ENCODE results near the gene SUGCT.
A peak's percentile ranks its signal among the peaks of the same experiment; 100 is the strongest.

Gene SUGCT

DNA sequence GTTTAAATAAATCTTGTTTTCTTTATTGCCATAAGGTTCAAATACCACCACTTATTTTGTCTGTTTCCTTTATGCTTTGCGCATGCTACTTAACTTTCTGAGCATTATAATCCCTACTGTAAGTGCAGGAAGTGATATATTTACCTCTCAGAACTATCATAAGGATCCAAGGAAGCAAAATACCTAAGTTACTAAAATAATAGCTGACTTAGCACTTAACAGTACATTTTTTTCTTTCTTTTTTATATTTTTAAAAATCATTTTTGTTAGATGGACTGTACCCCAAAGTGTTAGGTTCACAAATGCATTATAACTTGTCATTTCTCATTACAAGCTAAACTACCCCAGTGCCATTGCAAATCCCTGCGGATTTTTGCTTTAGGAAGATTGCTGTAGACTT, 663.8 kb downstream of the SUGCT start:
- no peak for DNase-seq (ENCODE audit: low read depth)
- TF ChIP-seq, protein P1, sequence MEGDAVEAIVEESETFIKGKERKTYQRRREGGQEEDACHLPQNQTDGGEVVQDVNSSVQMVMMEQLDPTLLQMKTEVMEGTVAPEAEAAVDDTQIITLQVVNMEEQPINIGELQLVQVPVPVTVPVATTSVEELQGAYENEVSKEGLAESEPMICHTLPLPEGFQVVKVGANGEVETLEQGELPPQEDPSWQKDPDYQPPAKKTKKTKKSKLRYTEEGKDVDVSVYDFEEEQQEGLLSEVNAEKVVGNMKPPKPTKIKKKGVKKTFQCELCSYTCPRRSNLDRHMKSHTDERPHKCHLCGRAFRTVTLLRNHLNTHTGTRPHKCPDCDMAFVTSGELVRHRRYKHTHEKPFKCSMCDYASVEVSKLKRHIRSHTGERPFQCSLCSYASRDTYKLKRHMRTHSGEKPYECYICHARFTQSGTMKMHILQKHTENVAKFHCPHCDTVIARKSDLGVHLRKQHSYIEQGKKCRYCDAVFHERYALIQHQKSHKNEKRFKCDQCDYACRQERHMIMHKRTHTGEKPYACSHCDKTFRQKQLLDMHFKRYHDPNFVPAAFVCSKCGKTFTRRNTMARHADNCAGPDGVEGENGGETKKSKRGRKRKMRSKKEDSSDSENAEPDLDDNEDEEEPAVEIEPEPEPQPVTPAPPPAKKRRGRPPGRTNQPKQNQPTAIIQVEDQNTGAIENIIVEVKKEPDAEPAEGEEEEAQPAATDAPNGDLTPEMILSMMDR (conservative IDR thresholded peaks at IDR 0.05; ENCODE audit: low read depth, low read length), result no peak
- no peak overlapping the region for H3K4me3 ChIP-seq (ENCODE audit: low read length)

DNA sequence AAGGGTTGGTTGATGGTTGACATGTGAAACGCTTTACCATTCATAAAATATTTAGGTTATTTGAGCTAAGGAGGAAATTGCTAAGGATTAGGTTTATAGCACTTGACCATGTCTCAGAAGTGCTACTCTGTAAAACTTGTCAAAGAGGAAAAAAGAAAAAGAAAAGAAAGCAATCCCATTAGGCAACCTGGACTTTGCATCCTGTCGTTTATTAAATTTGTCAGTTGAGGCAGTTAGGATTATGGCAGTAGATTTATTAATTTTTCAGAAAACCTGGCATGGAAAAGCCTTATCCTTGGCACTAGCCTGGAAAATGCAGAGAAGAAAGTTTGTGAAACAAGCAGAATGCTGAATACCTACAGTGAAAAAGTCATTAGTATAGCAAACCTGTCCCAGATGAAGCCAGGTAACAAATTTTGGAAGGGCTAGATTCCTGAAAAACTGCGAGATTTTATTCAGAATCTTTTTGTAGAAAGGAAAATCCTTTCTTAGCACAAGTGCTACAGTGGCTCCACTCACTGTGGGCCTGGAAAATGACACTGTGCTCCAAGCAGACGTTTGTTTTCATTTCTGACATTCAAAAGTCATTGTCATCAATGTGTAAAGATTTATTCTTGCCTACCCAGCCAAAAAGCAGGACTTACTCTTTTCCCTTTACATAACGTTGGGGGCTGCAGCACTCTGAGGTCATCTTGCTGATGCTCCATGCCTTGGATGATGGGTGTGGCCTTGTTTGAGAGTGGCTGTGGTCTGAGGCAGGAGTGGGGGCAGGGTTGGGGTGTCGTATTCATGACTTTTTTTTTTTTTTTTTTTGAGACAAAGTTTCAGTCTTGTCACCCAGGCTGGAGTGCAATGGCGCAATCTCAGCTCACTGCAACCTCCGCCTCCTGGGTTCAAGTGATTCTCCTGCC, 664.9 kb downstream of the SUGCT start:
- no peak overlapping the region for H3K4me3 ChIP-seq (ENCODE audit: low read length)
- DNase-seq (ENCODE audit: low read depth), result peak; percentile 53
- TF ChIP-seq, protein P1 (conservative IDR thresholded peaks at IDR 0.05; ENCODE audit: low read depth, low read length), result no peak

DNA sequence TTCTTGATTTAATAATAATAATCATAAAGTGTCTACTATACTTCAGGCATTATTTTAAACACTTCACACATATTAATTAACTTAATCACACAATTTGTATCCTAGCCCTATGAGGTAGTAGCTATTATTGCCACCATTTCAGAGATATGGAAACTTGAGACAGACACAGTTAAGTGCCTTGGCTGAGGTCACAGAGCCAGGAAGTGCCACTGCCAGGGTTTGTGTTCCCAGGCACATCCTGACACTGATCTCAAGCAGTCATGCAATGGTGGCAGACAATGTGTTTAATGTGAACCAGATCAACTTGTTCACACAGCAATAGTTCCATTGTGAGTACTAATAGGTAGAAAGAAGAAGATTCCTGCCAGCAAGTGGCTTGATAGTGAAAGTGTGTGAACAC, 666.0 kb downstream of the SUGCT start:
- no peak for DNase-seq (ENCODE audit: low read depth)
- TF ChIP-seq, protein P1 (conservative IDR thresholded peaks at IDR 0.05; ENCODE audit: low read depth, low read length), result no peak
- no peak overlapping the region for H3K4me3 ChIP-seq (ENCODE audit: low read length)

DNA sequence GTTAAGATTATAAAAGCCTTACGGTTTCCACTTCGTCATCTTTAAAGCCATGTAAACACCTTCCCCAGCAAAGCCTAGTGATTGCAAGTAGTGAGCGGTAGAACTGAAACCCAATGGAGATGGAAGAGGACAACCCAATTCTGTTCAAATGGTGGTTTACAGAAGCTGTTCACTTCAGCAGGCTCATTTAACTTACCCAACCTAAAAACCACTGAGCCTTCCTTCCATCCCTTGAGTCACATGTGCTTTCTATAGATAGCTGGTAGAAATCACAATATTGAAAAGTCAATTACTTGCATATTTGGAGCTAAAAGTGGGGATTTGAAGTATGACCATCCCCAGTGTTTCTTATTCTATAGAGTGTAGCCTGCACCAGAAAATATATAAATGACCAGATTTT, 667.7 kb downstream of the SUGCT start:
- TF ChIP-seq, protein P1 (conservative IDR thresholded peaks at IDR 0.05; ENCODE audit: low read depth, low read length), result no peak
- DNase-seq (ENCODE audit: low read depth), result no peak

DNA sequence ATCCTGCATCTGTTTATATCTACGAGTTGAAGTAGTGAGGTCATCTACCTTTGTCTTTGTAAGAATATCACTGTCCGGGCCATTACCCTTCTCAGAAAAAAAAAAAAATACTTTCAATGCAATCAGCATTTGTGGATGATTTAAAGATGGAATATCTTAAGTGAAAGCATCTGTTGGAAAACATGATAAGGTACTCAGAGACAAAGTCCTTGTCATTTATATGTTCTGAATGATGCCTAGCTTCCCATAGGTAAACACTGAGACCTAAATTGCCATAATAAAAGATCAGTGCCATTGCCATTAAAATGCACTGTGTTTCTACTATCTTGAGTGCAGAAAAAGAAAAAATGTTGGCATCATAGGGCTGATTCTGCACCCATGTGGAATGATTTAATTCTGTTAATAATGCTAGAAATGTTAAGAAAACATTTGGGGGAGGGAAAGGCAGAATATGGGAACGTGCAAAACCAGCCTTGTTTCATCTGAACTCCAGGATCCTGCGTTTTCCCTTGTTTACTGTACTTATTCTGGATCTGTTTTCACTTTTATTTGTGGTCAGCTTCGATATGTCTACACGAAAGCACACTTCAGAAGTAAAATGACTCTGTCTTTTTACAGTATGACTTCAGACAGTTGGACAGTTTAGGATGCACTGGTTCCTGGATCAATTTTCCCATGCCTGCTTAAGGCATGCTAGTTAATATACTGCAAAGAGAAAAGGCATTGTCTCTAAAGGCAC, 669.8 kb downstream of the SUGCT start:
- no peak for DNase-seq (ENCODE audit: low read depth)
- H3K4me3 ChIP-seq (ENCODE audit: low read length), result no peak overlapping the region
- TF ChIP-seq, protein P1 (conservative IDR thresholded peaks at IDR 0.05; ENCODE audit: low read depth, low read length), result no peak

More for the DNA sequence above, 667.7 kb downstream of the SUGCT start:
- no peak overlapping the region for H3K4me3 ChIP-seq (ENCODE audit: low read length)

DNA sequence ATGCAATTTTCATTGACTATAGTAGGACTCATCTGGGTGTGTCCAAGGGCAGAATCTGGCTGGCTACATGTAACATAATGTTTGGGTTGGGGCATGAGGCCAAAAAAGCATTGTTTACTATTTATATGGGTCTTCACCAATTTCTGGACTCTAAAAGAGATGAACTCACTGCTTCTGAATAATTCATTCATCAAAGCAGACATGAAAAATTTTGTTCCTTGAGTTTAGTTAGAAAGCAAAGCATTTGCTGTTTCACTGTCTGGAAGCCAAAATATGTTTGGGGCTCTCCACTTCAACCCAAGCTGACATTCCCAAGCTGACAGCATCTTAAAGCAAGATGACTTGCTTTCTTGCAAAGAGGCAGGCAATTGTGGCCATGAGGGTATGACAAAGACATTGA, 670.6 kb downstream of the SUGCT start:
- TF ChIP-seq, protein P1 (conservative IDR thresholded peaks at IDR 0.05; ENCODE audit: low read depth, low read length), result no peak
- no peak for DNase-seq (ENCODE audit: low read depth)
- H3K4me3 ChIP-seq (ENCODE audit: low read length), result no peak overlapping the region

Data from retinal pigment epithelial cell (primary cell).